OCI-LY7 (cell line): ENCODE results near the gene TSSK6. TPM values are rescaled to one million over a fixed set of nuclear protein-coding genes. Genes with fewer than 3 reads are reported as not detected.

Experiments
- BruUV-seq: library from RNA; stranded (reverse); fragments of 400-500 nt; replicated peaks from 2 replicates; lab custom pipeline; 2021; lab: Mats Ljungman, UMichigan
- CTCF ChIA-PET: fragments of 300-600 bp; sonication (Branson Sonifier 250); formaldehyde crosslinking; loops from one replicate; lab custom pipeline; 2022; ENCODE audit warnings: antibody characterized with exemption; ENCODE audit not compliant: unreplicated experiment; lab: Charles Lee
- POLR2A ChIA-PET: fragments of 300-600 bp; sonication (Branson Sonifier 250); formaldehyde crosslinking; loops from one replicate; lab custom pipeline; 2022; ENCODE audit warnings: antibody characterized with exemption; lab: Charles Lee
- DNase-seq: peaks from one replicate; pipeline ENCODE4 v3.0.0-alpha.2; 2015; ENCODE audit warnings: low spot score
- H2AFZ ChIP-seq: fragments of 200-600 bp; sonication (generic), shearing (Covaris generic); 2 replicates; pipeline ENCODE4 v1.6.1; 2014; ENCODE audit warnings: mild to moderate bottlenecking, antibody characterized with exemption, low read length, moderate library complexity
- H3K27ac ChIP-seq: fragments of 200-600 bp; sonication (generic); 2 replicates; pipeline ENCODE4 v1.5.1; 2014; ENCODE audit warnings: mixed run types, low read depth, mild to moderate bottlenecking, moderate library complexity, low read length, inconsistent platforms; ENCODE audit not compliant: poor library complexity, severe bottlenecking
- H3K36me3 ChIP-seq: fragments of 200-600 bp; sonication (generic); 2 replicates; pipeline ENCODE4 v1.6.1; 2014; ENCODE audit warnings: mild to moderate bottlenecking, antibody characterized with exemption, low read length, moderate library complexity, mixed read lengths; ENCODE audit not compliant: insufficient read depth
- H3K4me1 ChIP-seq: fragments of 200-600 bp; sonication (generic); 2 replicates; pipeline ENCODE4 v1.5.1; 2014; ENCODE audit warnings: mild to moderate bottlenecking, low read length; ENCODE audit not compliant: insufficient read depth, poor library complexity, severe bottlenecking
- H3K4me2 ChIP-seq: fragments of 200-600 bp; sonication (generic); 2 replicates; pipeline ENCODE4 v1.6.1; 2014; ENCODE audit warnings: mild to moderate bottlenecking, low read length
- H3K4me3 ChIP-seq: fragments of 200-600 bp; sonication (generic); 2 replicates; pipeline ENCODE4 v1.5.1; 2014; ENCODE audit warnings: mild to moderate bottlenecking, low read depth, low read length; ENCODE audit not compliant: poor library complexity, severe bottlenecking
- H3K79me2 ChIP-seq: fragments of 200-600 bp; sonication (generic); 2 replicates; pipeline ENCODE4 v1.6.1; 2016; ENCODE audit warnings: low read depth, mild to moderate bottlenecking, low read length, moderate library complexity, mixed read lengths; ENCODE audit not compliant: insufficient read depth
- H3K9me2 ChIP-seq: fragments of 200-600 bp; sonication (generic); 2 replicates; pipeline ENCODE4 v1.6.1; 2016; ENCODE audit warnings: mild to moderate bottlenecking, low read length, mixed read lengths; ENCODE audit not compliant: insufficient read depth
- H3K9me3 ChIP-seq: fragments of 200-600 bp; sonication (generic); 2 replicates; pipeline ENCODE4 v1.6.1; 2014; ENCODE audit warnings: mild to moderate bottlenecking, mixed run types, low read length, mixed read lengths
- H4K20me1 ChIP-seq: fragments of 200-600 bp; sonication (generic); 2 replicates; pipeline ENCODE4 v1.6.1; 2014; ENCODE audit warnings: mild to moderate bottlenecking, antibody characterized with exemption, low read length, moderate library complexity, mixed read lengths; ENCODE audit not compliant: insufficient read depth
- EZH2phosphoT487 ChIP-seq: fragments of 200-600 bp; sonication (generic); IDR thresholded peaks from 2 replicates; pipeline ENCODE4 v1.6.1; 2018; ENCODE audit warnings: low read depth, borderline replicate concordance, mild to moderate bottlenecking, mixed run types, antibody characterized with exemption, low read length, moderate library complexity, mixed read lengths
- intact Hi-C: fragments of 100-400 bp; cut with micrococcal nuclease; formaldehyde crosslinking; loops from one replicate; pipeline ENCODE4 v1.10.0; 2022; ENCODE audit not compliant: unreplicated experiment
- total RNA-seq, 2 experiments: library from RNA; depleted of rRNA in 1 of 2; stranded (reverse); fragments of >200 nt in 1 of 2; shearing (Covaris generic) in 1 of 2; gene quantifications; 2 replicates each; pipeline ENCODE4 v1.2.3, GENCODE V29; 2014 to 2022
- TF ChIP-seq, protein P1 (sequence below): fragments of 200-600 bp; sonication (generic); conservative IDR thresholded peaks from 2 replicates; pipeline ENCODE4 v1.5.1; 2014; ENCODE audit warnings: mild to moderate bottlenecking, antibody characterized with exemption, low read length, moderate library complexity, mixed read lengths

Gene TSSK6
- total RNA-seq, 2 experiments from 2014 or later = 6.4 to 10.5 TPM

DNA sequence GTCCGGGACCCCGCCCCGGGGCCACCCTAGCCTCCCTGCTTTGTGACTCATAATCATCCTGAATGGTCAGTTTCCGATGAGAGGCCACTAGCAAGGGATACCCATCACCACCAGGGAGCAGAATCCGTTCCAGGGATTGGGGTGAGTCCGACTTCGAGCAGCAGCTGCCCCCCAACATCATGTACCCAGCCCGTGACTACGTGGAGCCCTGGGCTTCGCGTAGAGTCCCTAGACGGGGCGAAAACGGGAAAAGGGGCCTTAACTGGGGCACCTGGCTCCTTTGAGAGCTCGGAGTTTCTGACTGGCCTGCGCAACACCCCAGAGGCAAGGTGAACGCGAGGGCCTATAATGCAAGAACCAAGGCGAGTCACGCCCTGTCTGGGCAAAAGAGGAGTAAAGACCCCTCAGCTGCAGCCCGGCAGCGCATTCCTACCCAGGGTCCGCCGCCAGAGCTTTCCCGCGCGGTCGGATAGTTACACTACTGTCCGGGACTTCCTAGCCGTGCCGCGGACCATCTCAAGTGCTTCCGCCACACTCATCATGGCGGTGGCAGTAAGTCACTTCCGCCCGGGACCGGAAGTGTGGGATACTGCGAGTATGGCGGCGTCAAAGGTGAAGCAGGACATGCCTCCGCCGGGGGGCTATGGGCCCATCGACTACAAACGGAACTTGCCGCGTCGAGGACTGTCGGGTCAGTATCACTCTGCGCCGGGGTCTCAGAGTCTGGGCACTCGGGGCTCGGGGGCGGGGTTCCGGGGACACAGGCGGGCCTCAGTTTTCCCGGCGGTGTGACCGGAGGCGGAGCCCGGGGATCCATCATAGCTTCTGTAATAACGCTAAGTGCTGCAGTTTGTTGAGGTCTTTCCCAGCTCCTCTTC is 533 bp upstream of the TSSK6 start, which contains the start of gene NDUFA13:
TSS of gene NDUFA13 (plus strand) at position 584 of the 878 bp plus-strand sequence. CDS start at position 598, 14 bp downstream.
- TF ChIP-seq, protein P1, sequence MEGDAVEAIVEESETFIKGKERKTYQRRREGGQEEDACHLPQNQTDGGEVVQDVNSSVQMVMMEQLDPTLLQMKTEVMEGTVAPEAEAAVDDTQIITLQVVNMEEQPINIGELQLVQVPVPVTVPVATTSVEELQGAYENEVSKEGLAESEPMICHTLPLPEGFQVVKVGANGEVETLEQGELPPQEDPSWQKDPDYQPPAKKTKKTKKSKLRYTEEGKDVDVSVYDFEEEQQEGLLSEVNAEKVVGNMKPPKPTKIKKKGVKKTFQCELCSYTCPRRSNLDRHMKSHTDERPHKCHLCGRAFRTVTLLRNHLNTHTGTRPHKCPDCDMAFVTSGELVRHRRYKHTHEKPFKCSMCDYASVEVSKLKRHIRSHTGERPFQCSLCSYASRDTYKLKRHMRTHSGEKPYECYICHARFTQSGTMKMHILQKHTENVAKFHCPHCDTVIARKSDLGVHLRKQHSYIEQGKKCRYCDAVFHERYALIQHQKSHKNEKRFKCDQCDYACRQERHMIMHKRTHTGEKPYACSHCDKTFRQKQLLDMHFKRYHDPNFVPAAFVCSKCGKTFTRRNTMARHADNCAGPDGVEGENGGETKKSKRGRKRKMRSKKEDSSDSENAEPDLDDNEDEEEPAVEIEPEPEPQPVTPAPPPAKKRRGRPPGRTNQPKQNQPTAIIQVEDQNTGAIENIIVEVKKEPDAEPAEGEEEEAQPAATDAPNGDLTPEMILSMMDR = no peak; the same call in 1 of the 2 replicates
- TF ChIP-seq EZH2phosphoT487 = no peak
- intact Hi-C loops = loop anchor here (1.0 kb wide), 1 partner anchor 8 kb away; no protein-coding TSS in a partner anchor
- peaks cover 32% of the 10 kb centered on the region for H3K4me1 ChIP-seq
- CTCF ChIA-PET = no interaction called here
- H3K36me3 ChIP-seq = peaks cover 25% of the 10 kb centered on the region
- H3K4me3 ChIP-seq = peak within 1 kb of the TSS; percentile 90
- H3K9me2 ChIP-seq = no peaks in the 10 kb centered on the region
- H3K79me2 ChIP-seq = peaks cover 46% of the 10 kb centered on the region
- no peaks in the 10 kb centered on the region for H3K9me3 ChIP-seq
- DNase-seq = peak; percentile 95
- H2AFZ ChIP-seq = peak within 1 kb of the TSS; percentile 43; the same call in 1 of the 2 replicates
- BruUV-seq = TSS peak; percentile 95
- peak within 1 kb of the TSS; percentile 70 for H3K4me2 ChIP-seq
- POLR2A ChIA-PET = interaction anchor here (0.6 to 2.2 kb wide), 4 partner anchors 9 to 141 kb away, joined by 3 to 7 read pairs (median 3); no protein-coding TSS in a partner anchor
- H3K27ac ChIP-seq = peak within 1 kb of the TSS; percentile 56
- no peaks in the 10 kb centered on the region for H4K20me1 ChIP-seq

DNA sequence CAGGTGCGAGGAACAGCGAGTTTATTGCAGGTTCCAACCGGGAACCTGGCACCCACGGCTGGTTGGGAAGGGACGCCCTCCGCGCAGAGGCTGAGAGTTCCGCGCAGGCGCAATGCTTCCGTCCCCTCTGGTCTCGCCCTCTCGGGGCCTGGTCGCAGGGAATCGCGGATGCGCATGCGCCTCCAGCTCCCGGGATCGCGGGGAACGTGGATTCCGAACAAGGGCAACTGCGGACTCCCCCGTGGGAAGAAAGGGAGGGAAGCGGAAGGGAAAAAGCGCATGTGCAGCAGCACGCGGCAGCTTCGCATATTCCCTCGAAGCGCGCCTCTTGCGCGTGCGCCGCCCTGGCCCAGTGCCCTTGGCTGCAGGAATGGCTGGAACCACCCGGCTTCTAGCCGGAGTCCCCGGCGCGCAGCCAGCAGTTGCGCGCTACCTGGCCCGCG is 1.1 kb downstream of the TSSK6 start:
- TF ChIP-seq, protein P1 = no peak
- no peak for TF ChIP-seq EZH2phosphoT487
- no peak overlapping the region for H3K27ac ChIP-seq
- peaks cover 9% of the 10 kb centered on the region for H3K36me3 ChIP-seq
- H3K79me2 ChIP-seq = peaks cover 30% of the 10 kb centered on the region
- no peaks in the 10 kb centered on the region for H3K9me3 ChIP-seq
- no peaks in the 10 kb centered on the region for H3K9me2 ChIP-seq
- ChIA-PET CTCF (no interaction called here), POLR2A (no interaction called here)
- DNase-seq = no peak
- peaks cover 25% of the 10 kb centered on the region for H3K4me1 ChIP-seq
- H4K20me1 ChIP-seq = no peaks in the 10 kb centered on the region
- no peak overlapping the region for H2AFZ ChIP-seq
- intact Hi-C loops = no loop called here
- no TSS peak for BruUV-seq
- H3K4me2 ChIP-seq = no peak overlapping the region
- no peak overlapping the region for H3K4me3 ChIP-seq
